HepG2 (cell line): ENCODE results near the gene POU3F3. TPM values are rescaled to one million over a fixed set of nuclear protein-coding genes. Genes with fewer than 3 reads are reported as not detected.

Source experiments
- ATAC-seq: fragments of 200-7000 bp; cut with Tn5 transposase; 3 replicates; pipeline ENCODE4 v1.9.1; 2020; ENCODE audit warnings: mild to moderate bottlenecking, moderate library complexity
- BruUV-seq: library from RNA; stranded (reverse); fragments of 400-500 nt; replicated peaks from 2 replicates; lab custom pipeline; 2021; lab: Mats Ljungman, UMichigan
- CTCF ChIA-PET: fragments of 300-600 bp; formaldehyde crosslinking; extraction: SDS; loops from one replicate; lab custom pipeline; 2021; ENCODE audit warnings: low total read pairs, inconsistent platforms, low intra/inter-chr PET ratio; lab: Yijun Ruan, JAX
- POLR2A ChIA-PET: fragments of 350-600 bp; sonication (Branson Sonifier 250); formaldehyde crosslinking; loops from one replicate; lab custom pipeline; 2020; ENCODE audit warnings: antibody characterized with exemption, inconsistent platforms; lab: Yijun Ruan, JAX
- DNase-seq: peaks from one replicate; pipeline ENCODE4 v3.0.0-alpha.2; 2015; ENCODE audit warnings: low spot score
- FAIRE-seq: peaks from 3 replicates; lab custom pipeline; 2011; peaks lifted over from hg19 to GRCh38; lab: Jason Lieb, UNC
- H2AFZ ChIP-seq: one replicate; pipeline ENCODE4 v1.6.1; 2011; ENCODE audit warnings: low read length, inconsistent platforms
- H3K27ac ChIP-seq: fragments of 300-600 bp; 3 replicates; pipeline ENCODE4 v1.8.0; 2011; ENCODE audit warnings: mixed run types, mild to moderate bottlenecking, mixed read lengths, low read length, inconsistent platforms; ENCODE audit not compliant: insufficient read depth; ENCODE audit errors: extremely low read length
- H3K27me3 ChIP-seq, 2 experiments: fragments of 200-600 bp in 1 of 2; 2 replicates in 1 of 2; 3 replicates in 1 of 2; pipeline versions ENCODE4 v1.6.0 to v1.8.0; 2011; ENCODE audit warnings: low read length in 2 of 2, mild to moderate bottlenecking in 2 of 2, moderate library complexity in 2 of 2, inconsistent platforms in 1 of 2; ENCODE audit not compliant: insufficient read depth in 2 of 2, control insufficient read depth in 1 of 2
- H3K36me3 ChIP-seq, 2 experiments: fragments of 200-600 bp in 1 of 2; replicated peaks in 1 of 2; 2 replicates in 1 of 2; 3 replicates in 1 of 2; pipeline versions ENCODE4 v1.5.1 to v1.8.0; 2011; ENCODE audit warnings: low read length in 2 of 2, inconsistent platforms in 1 of 2; ENCODE audit not compliant: insufficient read depth in 2 of 2, control insufficient read depth in 1 of 2
- H3K4me1 ChIP-seq: 2 replicates; pipeline ENCODE4 v1.5.1; 2012; ENCODE audit warnings: low read length, inconsistent platforms; ENCODE audit not compliant: insufficient read depth
- H3K4me2 ChIP-seq: 2 replicates; pipeline ENCODE4 v1.6.0; 2011; ENCODE audit warnings: low read depth, low read length, inconsistent platforms
- H3K4me3 ChIP-seq, 3 experiments: fragments of 200-600 bp in 1 of 3; sonication (generic), shearing (Covaris generic) in 1 of 3; replicated peaks in 1 of 3; 2 replicates each; pipeline ENCODE4 v1.5.1; 2011 to 2016; ENCODE audit warnings: low read length in 3 of 3, inconsistent platforms in 2 of 3, low read depth in 2 of 3, mild to moderate bottlenecking in 2 of 3, control low read depth in 1 of 3, mixed read lengths in 1 of 3; ENCODE audit not compliant: insufficient read depth in 1 of 3
- H3K79me2 ChIP-seq: one replicate; pipeline ENCODE4 v1.6.1; 2011; ENCODE audit warnings: low read length, inconsistent platforms; ENCODE audit not compliant: insufficient read depth
- H3K9ac ChIP-seq: 2 replicates; pipeline ENCODE4 v1.6.0; 2011; ENCODE audit warnings: mild to moderate bottlenecking, low read depth, low read length, inconsistent platforms; ENCODE audit not compliant: insufficient read depth
- H3K9me3 ChIP-seq: 2 replicates; pipeline ENCODE4 v1.5.1; 2012; ENCODE audit warnings: mild to moderate bottlenecking, low read length
- H4K20me1 ChIP-seq: 2 replicates; pipeline ENCODE4 v1.6.0; 2011; ENCODE audit warnings: inconsistent platforms, mild to moderate bottlenecking, low read length, moderate library complexity; ENCODE audit not compliant: insufficient read depth
- ETV5 ChIP-seq: IDR thresholded peaks from 2 replicates; pipeline ENCODE4 v1.6.1; 2018; ENCODE audit warnings: missing biosample characterization, missing genetic modification reagents, inconsistent platforms, borderline replicate concordance
- EZH2 ChIP-seq: conservative IDR thresholded peaks from 2 replicates; pipeline ENCODE4 v1.6.1; 2012; ENCODE audit warnings: mild to moderate bottlenecking, low read depth, low read length, moderate library complexity
- JUN ChIP-seq: sonication (generic); formaldehyde crosslinking; IDR thresholded peaks from 2 replicates; pipeline ENCODE4 v1.4.0; 2020; ENCODE audit warnings: mild to moderate bottlenecking, missing genetic modification reagents
- SNAPC5 ChIP-seq: sonication (generic); formaldehyde crosslinking; IDR thresholded peaks from 2 replicates; pipeline ENCODE4 v1.8.1; 2023; ENCODE audit warnings: mild to moderate bottlenecking, missing genetic modification reagents, borderline replicate concordance
- ZNF556 ChIP-seq: sonication (generic); formaldehyde crosslinking; IDR thresholded peaks from 2 replicates; pipeline ENCODE4 v1.4.0; 2020; ENCODE audit warnings: mild to moderate bottlenecking, missing genetic modification reagents, borderline replicate concordance
- WGBS: methylation state at CpG from one replicate; pipeline ENCODE4 v1.1.6; 2017; ENCODE audit warnings: low lambda C conversion rate; 5-methylcytosine and 5-hydroxymethylcytosine counted together
- in situ Hi-C: cut with HindIII; loops from 2 replicates; pipeline ENCODE4 v1.10.0; 2017; ENCODE audit warnings: low pct_unique_long_range_greater_than_20kb; ENCODE audit not compliant: extremely low pct_ligation_motif_present
- intact Hi-C: fragments of 100-400 bp; cut with micrococcal nuclease; formaldehyde crosslinking; loops from one replicate; pipeline ENCODE4 v1.10.0; 2022; ENCODE audit not compliant: unreplicated experiment
- polyA plus RNA-seq, 8 experiments: library from polyadenylated mRNA; depleted of rRNA in 3 of 8; stranded (reverse) in 7 of 8; unstranded in 1 of 8; fragments of >200 nt; fragmentation: Illumina TruSeq in 4 of 8; extraction: Trizol in 4 of 8; gene quantifications; 2 replicates each; pipeline versions ENCODE4 v1.2.1 to v1.2.3, GENCODE V29; 2011 to 2016; ENCODE audit warnings: low read depth in 4 of 8, missing spikeins in 1 of 8, mixed read lengths in 1 of 8; ENCODE audit not compliant: insufficient read depth in 1 of 8
- total RNA-seq, 5 experiments: library from RNA; depleted of rRNA; stranded (reverse); fragments of >200 nt; fragmentation: Illumina TruSeq; extraction: Trizol; gene quantifications; 2 replicates each; pipeline ENCODE4 v1.2.3, GENCODE V29; 2016; ENCODE audit warnings: low read depth in 1 of 5

The POU3F3 gene
- total and polyA plus RNA-seq, 2 of the 13 experiments (the other 11 are each of a cell fraction or from before 2014, with no cell fraction given) = not detected

- intact Hi-C loops = no loop called here
- ChIA-PET POLR2A (no interaction called here), CTCF (no interaction called here)
- Histone ChIP-seq H3K4me2 (no peak overlapping the region), H3K9me3 (no peaks in the 10 kb centered on the region), H3K27me3 (peaks cover 15 to 68% of the 10 kb centered on the region in 2 experiments), H4K20me1 (no peaks in the 10 kb centered on the region), H3K9ac (no peak overlapping the region), H3K4me1 (peaks cover 7% of the 10 kb centered on the region; the same call in 1 of the 2 replicates), H3K79me2 (no peaks in the 10 kb centered on the region), H3K4me3 (no peak overlapping the region), H3K27ac (no peak overlapping the region), H2AFZ (no peak overlapping the region), H3K36me3 (no peaks in the 10 kb centered on the region)
- no TSS peak for BruUV-seq
- TF ChIP-seq EZH2 (0 out of 2 replicates have a peak, but pooled peaks have one; percentile 29), ZNF556 (CRISPR knock-in tag) (no peak)
- ATAC-seq (no peak), FAIRE-seq (no peak), DNase-seq (no peak)
- in situ Hi-C loops = no loop called here
- WGBS = 56% methylated on average over 8 of the region's 8 CpGs
Observed at GRCh38 chr2:104871649-104871971, 17.7 kb downstream of the POU3F3 start.

- no peaks in the 10 kb centered on the region for H4K20me1 ChIP-seq
- 0 out of 6 replicates have a peak overlapping the region, but pooled peaks of 1 of the 3 experiments have one; percentile 70 for H3K4me3 ChIP-seq
- H3K27ac ChIP-seq = no peak overlapping the region
- peaks cover 13 to 68% of the 10 kb centered on the region in 2 experiments for H3K27me3 ChIP-seq
- in situ Hi-C loops (no loop called here), intact Hi-C loops (no loop called here)
- no peak overlapping the region for H2AFZ ChIP-seq
- ATAC-seq = no peak
- peak overlapping the region; percentile 78; the same call in 1 of the 2 replicates for H3K4me2 ChIP-seq
- no peaks in the 10 kb centered on the region for H3K79me2 ChIP-seq
- ChIA-PET POLR2A (no interaction called here), CTCF (interaction anchor here (2.1 kb wide), 1 partner anchor 913 kb away, joined by 11 read pairs; no protein-coding TSS in a partner anchor)
- no peak for DNase-seq
- FAIRE-seq = no peak
- H3K9me3 ChIP-seq = no peaks in the 10 kb centered on the region
- peaks cover 7% of the 10 kb centered on the region; the same call in 1 of the 2 replicates for H3K4me1 ChIP-seq
- no peak for TF ChIP-seq ETV5 (CRISPR knock-in tag)
- 0 out of 2 replicates have a peak, but pooled peaks have one; percentile 10 for TF ChIP-seq EZH2
- TF ChIP-seq SNAPC5 = no peak
- no peak for TF ChIP-seq JUN
- no peaks in the 10 kb centered on the region for H3K36me3 ChIP-seq
- BruUV-seq = no TSS peak
- 31% methylated on average over 62 of the region's 65 CpGs for WGBS
- no peak overlapping the region for H3K9ac ChIP-seq
Observed at GRCh38 chr2:104871972-104872865, 18.3 kb downstream of the POU3F3 start.
